Stimulated activated CD4-positive, alpha-beta T cell treated with anti-CD3 and anti-CD28 coated beads, TNF-alpha, amount 100 ng/mL, for 48 hours (primary cell): Measurements from ENCODE around the gene NKIRAS1.
"Not testable (repeated sequence)": the region's sequence is repeated elsewhere in the genome, so short reads cannot be mapped to it uniquely, and the experiment has no call there.

Experiments used
- DNase-seq, 3 donors: peaks; one replicate each; pipeline ENCODE4 v3.0.0-alpha.2; 2020; ENCODE audit warnings: low read depth in 3 of 3

NKIRAS1 gene

GRCh38 chr3:23904545-23904944 is 12.2 kb downstream of the NKIRAS1 start:
- no peak for DNase-seq

- no peak for DNase-seq
Observed at GRCh38 chr3:23900744-23901143, 16.0 kb downstream of the NKIRAS1 start.

DNA sequence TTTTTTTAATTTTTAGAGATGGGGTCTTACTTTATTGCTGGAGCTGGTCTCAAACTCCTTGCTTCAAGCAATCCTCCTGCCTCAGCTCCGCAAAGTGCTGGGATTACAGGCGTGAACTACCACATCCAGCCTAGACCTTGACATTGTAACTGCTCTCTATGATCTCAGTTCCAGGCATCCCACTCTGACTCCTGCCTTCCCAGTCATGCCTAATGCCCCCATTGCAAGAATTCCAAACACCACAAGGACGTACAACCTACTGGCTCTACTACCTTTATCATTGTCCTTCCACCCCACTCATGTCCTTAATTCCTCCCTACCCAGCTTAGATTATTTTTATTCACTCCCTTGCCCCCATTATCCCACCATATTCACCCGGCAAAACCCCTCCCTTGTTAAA is 21.6 kb downstream of the NKIRAS1 start:
- DNase-seq: no peak

DNA sequence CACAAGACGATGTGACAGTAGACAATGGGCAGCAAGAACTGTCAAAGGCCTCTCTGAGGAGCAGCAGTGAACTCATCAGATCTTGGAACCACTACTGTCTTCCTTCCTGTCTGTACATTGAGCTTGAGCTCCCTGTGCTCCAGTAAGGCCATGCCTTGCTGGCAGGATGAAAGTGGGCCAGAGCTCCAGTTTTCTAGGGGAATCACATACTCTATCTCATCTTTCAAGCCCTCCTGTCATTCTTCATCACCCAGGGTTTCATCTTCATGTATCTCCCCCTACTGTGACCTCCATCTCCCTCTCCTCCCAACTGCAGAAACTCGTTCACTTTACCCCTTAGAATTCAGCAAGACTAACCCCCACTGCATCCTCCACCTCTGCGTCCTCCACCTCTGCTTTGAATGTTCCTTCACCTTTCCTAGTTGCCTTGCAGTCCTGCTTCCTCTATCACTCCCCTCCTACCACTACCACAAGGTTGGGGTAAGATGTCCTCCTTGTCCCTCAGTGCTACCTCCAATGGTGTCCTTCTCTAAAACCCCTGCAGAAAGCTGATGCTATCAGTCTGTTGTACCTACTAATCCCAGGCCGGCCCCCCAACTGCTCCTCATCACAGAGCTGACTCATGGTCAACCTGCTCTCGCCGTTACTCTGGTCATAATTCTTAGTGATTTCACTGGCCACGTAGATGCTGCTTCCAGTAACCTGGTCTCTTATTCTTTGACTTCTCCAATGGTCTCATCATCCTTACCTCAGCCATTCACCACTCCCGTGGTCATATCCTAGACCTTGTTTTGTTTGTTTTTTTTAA is 22.3 kb downstream of the NKIRAS1 start:
- DNase-seq: no peak

DNA sequence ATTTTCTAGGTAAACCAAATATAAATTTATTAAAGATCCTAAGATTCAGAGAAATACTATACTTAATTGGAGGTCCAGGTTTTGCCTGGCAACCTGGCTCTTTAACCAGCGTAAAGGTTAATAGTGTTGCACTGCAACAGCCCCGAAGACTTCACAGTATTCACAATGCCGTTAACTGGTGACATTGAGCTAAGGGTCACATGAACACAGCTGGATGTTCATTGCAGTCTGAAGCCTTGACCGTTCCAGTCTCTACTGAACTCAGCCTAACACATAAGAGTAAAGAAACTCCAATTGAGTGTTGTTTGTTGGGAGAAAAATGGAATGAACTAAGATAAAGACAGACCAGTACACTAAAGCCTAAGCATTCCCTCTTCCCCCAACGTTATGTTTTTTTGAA is 26.8 kb downstream of the NKIRAS1 start:
- no peak for DNase-seq

- no peak for DNase-seq
Observed at GRCh38 chr3:23889386-23889785, 27.4 kb downstream of the NKIRAS1 start.

DNA sequence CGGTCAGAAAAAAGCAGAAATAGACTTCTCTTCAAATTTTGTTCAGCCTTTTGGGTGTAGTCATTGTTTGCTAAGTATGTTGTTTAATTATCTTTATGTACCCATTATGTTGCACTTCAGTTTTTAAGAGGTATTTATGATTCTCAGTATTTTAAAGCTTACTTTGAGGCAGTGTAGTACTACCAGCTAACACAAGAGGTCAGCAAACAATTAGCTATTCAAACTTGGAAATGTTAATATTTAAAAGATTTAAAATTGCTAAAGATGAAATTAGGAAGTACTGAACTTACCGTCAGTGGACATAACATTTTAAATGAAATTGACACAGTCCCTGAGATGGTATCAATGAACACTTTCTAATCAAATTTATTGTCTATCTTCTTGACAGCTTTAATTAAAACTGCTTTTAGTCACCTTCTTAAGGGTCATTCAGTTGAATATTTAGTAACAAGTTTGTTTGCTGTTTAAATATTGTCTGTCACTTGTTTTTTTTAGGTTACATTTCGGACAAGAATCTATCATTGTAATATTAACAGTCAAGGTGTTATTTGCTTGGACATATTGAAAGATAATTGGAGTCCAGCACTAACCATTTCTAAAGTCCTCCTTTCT is 28.1 kb downstream of the NKIRAS1 start:
- DNase-seq: no peak

GRCh38 chr3:23886311-23886710 is 30.5 kb downstream of the NKIRAS1 start:
- no peak for DNase-seq

DNA sequence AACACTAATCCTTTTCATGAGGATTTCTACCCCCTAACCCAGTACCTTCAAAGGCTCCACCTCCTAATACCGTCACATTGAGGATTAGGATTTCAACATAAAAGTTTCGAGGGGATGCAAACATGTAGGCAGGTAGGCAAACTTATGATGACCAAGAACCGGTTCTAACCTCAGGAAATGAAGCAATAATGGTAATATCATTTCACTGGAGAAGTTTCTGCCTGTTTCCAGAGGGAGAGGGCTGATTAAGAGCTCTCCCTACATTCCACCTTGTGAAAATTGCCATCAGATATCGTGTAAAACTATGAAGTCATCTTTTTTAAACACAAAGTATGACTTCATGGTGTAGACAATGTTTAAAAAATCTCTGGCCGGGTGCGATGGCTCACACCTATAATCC is 31.6 kb downstream of the NKIRAS1 start:
- no peak for DNase-seq

DNA sequence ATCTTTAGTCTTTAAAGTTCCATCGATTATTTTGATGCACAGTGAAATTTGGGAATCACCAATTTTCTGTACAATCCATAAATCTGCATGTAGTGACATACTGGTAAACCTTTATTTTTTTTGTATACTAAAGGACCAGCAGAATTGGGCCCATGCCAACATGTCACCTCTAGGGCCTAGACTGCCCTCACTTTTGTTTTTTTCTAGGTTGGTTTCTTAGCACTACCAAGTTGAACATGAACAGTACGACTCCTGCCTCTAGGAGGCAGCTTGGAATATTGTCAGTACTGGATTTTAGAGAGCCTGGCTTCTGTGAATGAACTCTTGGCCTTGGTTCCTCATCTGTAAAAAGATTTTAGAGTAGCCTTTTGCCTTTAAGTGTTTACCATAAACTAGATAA is 32.3 kb downstream of the NKIRAS1 start:
- no peak for DNase-seq

GRCh38 chr3:23882487-23882918 is 34.3 kb downstream of the NKIRAS1 start:
- no peak for DNase-seq

- DNase-seq: not testable (repeated sequence)
Observed at GRCh38 chr3:23881993-23882392, 34.8 kb downstream of the NKIRAS1 start.

DNA sequence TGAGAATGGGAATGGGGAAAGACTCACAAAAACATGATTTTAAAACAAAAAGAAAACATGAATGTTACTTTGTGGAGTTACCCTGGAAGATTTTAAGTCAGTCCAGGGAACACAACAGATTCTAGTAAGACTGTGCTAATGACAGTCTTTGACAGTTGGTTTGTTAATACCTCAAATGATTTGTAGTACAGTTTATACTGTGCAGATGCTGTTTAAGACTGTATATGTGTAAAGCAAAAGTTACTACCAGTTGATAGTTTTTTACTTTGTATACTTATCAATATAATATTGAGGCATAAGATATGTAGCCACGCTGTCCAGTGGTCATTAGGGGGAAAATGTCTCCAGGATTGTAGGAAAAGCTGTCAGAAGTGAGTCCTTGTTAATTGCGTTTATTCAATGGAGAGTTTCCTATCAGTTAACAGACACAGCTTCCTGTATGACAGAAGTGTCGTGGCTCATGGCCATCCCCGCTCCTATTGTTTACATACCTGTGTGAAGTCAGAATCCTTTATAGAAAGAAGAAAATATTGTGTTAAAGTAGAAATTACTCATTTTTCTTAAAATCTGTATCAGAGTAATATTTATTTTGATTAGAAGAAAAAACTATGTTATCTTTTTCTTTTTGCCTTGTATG is 36.0 kb downstream of the NKIRAS1 start:
- DNase-seq: no peak

GRCh38 chr3:23879485-23879884 is 37.3 kb downstream of the NKIRAS1 start:
- no peak for DNase-seq

- no peak for DNase-seq
Observed at GRCh38 chr3:23877329-23877980, 39.3 kb downstream of the NKIRAS1 start.

GRCh38 chr3:23876923-23877322 is 39.9 kb downstream of the NKIRAS1 start:
- DNase-seq: no peak

DNA sequence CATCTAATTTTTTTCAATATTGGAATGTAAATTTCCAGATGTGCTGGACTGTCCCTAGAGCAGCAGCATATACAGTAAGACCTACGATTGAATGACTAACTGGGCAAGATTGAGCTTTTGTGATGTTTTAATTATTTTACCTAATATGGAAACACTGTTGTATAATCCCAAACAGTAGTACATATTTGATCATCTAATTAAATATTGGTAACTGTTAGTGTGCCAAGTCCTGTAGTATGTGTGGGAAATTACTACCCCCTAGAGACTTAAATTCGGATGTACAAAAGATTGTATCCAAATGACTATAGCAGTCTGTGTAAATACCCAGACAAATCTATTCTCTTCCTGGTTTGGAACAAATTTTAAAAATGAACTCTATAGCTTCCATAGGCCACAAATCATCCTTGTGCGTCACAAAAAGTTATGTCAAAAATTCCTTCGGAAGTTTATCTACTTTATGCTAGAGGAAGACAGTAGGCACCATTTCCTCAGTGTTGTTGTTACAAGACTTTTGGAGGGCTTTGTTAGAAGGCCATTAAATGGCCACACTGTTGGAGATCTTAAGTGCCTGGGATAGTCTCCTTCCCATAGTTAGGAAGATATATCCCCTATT is 41.6 kb downstream of the NKIRAS1 start:
- no peak for DNase-seq

- no peak for DNase-seq
Observed at GRCh38 chr3:23874359-23875112, 42.3 kb downstream of the NKIRAS1 start.

DNA sequence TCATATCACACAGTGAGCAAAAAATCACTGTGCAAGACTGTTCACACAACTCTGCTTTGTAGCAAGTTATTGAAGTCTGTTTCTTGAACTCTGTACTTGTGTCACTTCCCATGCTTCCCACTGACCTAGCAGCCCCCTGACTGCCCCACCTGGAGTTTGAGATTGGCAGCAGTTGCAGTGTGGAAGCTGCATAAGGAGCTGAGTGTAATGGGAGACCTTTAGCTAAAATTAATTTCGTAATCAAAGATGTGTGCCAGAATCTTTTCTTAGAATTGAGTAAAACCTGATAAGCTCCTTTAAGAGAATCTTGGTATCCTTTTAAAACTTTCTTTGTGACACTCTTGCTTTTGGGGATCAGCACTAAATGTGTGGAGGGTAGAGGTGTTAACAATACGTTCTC is 42.8 kb downstream of the NKIRAS1 start:
- no peak for DNase-seq

DNA sequence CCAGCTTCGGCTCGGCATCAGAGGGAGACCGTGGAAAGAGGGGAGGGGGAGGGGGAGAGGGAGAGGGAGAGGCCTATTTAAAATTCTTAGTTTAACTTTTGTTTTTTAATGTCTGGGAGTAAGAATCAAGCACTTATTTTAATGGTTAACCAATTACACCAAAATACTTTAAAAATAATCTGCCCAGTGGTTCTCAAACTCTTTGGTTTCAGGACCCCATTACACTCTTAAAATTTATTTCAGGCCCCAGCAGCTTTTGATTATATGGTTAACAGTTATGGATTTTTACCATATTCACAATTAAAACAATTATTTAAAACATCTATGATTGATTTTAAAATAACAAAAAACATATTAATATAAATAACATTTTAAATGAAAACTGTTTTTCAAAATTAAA is 44.5 kb downstream of the NKIRAS1 start:
- no peak for DNase-seq

GRCh38 chr3:23871361-23871760 is 45.4 kb downstream of the NKIRAS1 start:
- not testable (repeated sequence) for DNase-seq
